Epidermal melanocyte (primary cell): ENCODE data around the gene JAK2.
"Not testable (repeated sequence)": the region's sequence is repeated elsewhere in the genome, so short reads cannot be mapped to it uniquely, and the experiment has no call there.

ENCODE experiments used
- DNase-seq: peaks from one replicate; pipeline ENCODE4 v3.0.0; 2011; ENCODE audit warnings: low spot score; ENCODE audit not compliant: insufficient read length

JAK2 gene

DNA sequence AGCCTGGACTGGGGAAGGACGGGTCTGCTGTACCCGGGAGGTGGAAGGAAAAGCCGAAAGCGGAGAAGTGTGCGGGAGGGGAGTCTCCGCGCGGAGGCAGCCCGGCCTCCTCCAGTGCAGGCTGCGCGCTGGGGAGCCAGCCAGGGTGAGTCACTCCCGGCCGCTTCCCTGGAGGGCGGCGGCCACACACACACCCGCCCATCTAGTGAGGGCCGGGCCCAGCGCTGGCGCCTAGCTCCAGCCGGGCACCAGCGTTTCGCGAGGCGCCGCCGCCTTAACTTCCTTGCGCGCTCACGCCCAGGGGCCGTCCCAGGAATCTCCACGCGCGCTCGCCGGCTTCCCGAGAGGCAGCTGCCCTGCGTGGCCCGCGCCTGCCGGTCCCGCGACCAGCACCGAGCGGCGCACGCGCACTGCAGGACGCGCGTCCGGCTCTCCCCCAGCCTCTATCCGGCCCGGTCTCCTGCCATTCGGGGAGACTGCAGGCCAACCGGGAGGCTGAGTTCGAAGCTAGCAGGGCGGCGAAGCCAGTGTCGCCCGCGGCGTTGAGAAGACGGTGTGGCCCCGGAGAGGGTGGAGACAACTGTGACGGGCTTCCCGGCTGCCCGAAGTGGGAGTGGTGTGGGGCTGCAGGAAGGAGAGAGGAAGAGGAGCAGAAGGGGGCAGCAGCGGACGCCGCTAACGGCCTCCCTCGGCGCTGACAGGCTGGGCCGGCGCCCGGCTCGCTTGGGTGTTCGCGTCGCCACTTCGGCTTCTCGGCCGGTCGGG lies at the start of gene JAK2:
JAK2 (plus strand) TSS at position 652 of the 765 bp plus-strand sequence. CDS start 36,716 bp downstream, outside the sequence.
- DNase-seq = peak; percentile 57

DNA sequence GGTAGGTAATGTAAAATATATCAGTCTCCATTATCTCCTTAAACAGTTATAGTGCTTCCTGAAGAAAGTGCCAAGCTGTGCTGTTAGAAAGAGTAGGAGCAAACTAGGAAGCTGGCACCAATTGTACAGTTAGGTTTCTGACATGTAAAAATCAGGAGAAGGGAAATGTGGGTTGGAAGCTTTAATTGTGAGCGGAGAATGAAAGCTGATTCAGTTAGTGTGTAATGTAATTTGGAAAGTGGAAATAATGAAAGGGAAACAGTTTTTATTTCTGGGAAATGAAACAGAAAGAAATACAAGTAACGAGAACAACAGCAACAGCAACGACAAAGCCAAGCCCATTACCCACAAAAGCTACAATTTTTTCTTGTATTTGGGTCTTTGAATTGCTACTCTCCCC lies 48.8 kb upstream of the JAK2 start:
- DNase-seq = no peak

DNA sequence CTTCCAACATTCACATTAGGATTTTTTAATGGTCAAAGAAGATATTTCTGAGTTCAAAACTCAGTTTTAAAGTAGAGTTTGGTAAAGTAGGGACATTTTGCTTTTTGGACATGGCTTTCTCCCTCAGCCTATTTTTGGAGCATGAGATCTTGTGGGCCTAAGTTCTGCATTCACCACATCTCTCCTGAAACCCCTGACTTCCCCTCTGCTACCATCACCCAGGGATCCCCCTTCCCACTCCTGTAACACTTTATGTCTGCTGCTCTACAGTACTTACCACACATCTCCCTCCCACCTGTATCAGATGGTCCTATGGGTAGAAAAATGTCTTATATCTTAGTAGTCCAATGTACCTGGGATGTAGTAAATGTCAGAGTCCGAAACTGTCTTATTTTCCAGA lies 48.2 kb upstream of the JAK2 start:
- DNase-seq = no peak

DNA sequence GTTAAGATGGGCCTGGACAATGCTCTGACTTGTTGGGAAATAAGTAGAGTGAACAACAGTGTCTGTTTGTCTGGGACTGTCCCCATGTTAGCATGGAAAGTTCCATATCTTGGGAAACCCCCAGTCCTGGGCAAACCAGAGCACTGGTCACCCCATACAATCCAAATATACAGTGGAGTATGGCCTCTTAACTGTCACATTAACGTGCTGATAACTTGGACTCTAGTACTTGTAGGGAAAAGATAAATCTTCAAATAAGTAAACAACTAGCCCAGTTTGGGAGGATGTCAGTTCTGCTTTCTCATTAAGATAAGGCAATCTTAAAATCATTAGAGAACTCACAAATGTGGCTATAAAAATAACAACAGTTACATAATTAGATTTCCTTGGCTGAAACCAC lies 47.6 kb upstream of the JAK2 start:
- DNase-seq = no peak

DNA sequence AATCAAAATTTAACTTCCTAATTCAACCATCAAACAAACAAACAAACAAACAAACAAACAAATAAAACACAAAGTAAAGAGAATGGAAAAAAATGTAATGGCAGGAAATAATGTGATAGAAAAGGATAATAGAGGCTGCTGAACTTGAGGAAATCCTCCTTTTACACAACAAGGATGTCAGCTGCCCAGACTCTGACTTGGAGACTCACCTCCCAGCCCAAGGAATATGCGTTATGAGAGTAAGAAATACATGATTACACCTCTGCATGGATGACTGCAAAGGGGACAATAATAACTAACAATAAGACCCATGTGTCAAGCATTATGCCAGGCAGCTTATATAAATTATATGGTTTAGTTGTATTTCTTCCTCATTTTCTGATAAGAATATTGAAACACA lies 46.6 kb upstream of the JAK2 start:
- DNase-seq = no peak

DNA sequence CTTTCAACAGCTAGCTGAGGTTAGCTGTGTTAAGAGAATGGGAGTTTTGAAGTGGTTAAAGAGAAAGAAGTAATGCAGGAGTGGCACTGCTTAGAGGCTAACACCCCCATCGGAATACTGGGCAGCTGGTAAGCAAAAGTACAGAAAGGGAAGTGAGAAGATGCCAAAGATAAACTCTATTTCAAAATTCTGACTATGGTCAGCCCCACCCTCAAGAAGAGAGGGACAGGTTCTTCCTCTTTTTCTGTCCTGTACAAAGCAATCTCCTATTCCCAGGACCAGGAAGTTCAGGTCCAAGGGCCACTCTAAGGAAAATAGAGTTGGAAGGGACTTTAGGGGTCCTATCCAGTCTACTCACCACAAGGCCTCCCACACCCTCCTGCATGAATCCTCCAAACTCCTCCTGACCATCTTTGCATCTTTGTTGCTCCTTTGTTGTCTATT lies 45.9 kb upstream of the JAK2 start:
- DNase-seq = no peak

DNA sequence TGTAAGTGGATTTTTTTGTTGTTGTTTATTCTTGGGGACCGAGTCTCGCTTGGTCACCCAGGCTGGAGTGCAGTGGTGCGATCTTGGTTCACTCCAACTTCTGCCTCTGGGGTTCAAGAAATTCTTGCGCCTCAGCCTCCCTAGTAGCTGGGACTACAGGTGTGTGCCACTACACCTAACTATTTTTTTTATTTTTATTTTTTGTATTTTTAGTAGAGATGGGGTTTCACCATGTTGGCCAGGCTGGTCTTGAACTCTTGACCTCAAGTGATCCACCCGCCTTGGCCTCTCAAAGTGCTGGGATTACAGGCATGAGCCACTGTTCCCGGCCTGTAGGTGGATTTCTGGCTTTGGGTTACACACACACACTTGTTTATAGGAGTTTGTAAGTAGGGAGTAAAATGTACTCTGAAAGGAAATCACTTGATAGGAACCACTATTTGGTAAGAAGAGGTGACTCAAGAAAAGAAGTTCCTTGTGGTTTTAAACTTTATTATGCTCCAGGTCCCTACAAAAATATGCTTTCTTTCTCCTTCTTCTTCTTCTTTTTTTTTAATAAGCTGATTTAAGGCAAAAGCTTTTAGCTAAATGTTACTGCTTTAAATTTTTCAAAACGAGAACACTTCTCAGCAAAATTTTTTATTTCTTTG lies 42.9 kb upstream of the JAK2 start:
- not testable (repeated sequence) for DNase-seq

DNA sequence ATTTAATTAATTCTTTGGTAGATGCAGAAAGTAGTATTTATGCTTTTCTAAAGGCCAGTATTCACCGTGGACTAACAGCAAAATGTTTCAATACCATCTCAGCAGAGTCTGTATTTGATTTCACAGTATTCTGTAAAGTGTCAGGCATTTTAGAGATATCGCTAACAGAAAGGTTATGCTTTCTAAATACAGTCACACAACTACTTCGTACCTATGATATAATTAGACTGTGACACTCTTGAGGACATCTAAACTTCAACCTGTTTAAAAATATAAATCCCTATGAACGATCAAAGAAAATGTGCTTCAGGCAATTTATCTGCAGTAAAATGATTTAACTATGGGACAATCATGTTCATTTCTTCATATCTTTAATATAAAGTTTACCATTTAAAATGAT lies 41.7 kb upstream of the JAK2 start:
- no peak for DNase-seq

DNA sequence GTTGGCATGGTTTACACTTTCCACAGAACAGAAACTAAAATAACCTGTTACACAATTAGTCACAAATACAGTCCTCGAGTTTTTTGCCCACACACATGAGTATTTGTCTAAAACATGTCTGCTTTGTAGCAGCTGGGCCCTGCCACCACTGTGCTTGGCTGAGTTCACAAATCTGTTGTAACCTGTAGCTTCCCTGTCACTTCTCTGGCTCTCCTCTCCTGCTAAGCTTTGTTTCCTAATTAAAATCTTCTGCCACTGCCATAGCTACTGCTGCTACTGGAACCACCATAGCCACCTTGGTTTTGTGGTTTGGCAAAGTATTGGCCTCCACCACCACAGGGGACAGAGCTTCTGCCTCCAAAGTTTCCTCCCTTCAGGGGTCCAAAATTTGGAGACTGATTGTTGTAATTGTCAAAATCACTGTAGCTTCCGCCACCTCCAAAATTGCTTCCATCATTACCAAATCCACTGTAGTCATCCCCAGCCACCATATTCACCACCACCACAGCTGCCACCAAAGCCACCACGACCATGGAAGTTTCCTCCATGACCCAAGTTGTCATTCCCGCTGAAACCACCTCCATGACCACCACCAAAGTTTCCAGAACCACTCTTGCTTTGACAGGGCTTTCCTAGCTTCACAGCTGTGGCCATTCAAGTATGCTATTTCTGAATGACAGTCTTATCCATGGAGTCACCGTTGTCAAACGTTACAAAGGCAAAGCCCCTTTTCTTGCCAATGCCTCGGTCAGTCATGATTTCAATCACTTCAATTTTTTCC lies 40.5 kb upstream of the JAK2 start:
- not testable (repeated sequence) for DNase-seq

DNA sequence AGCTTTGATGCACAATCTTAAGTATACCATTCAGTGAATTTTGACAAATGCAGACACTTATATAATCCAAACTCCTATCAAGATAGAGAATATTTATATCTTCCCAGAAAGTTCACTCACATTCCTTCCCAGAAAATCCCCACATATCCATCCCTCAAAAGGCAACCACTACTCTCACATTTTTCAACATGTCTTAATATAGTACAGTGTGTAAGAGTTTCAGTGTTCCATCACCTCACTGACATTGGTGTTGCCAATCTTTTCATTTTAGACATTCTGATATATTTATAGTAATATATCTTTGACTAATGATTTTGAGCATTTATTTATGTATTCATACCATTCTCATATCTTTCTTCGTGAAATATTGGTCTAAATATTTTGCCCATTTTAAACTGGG lies 38.1 kb upstream of the JAK2 start:
- no peak for DNase-seq

DNA sequence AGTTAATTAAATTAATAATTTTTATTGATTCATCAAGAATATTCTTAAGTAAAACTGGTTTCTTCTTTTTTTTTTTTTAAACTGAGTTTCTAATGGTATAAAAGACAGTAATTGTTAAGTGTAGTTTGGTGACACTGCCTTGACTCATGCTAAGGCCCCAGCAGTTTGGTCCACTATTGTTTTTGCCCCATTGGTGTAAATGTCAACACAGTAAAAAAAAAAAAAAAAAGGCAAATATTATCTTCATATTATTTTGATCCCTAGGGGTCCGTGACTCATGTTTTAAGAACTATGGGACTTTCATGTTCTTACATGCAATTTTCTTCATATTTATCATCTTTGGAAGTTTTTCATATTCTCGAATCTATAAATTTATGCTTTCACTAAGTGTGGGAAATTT lies 29.2 kb upstream of the JAK2 start:
- DNase-seq = no peak

DNA sequence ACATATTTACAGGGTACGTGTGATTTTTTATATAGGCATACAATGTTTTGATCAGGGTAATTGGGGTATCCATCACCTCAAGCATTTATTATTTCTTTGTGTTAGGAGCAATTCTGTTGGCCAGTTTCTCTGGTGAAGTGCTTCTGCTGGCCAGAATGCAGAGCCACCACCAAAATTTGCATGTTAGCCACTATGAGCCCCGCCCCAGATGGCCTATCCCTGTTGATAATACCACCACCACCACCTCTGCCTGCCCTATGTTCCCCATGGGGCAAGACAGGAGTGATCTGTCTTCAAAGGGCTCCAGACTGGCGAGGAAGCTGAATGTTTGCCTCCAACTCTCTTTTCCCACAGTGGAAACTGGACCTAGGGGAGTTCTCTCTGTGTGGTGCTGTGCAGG lies 26.0 kb upstream of the JAK2 start:
- no peak for DNase-seq

DNA sequence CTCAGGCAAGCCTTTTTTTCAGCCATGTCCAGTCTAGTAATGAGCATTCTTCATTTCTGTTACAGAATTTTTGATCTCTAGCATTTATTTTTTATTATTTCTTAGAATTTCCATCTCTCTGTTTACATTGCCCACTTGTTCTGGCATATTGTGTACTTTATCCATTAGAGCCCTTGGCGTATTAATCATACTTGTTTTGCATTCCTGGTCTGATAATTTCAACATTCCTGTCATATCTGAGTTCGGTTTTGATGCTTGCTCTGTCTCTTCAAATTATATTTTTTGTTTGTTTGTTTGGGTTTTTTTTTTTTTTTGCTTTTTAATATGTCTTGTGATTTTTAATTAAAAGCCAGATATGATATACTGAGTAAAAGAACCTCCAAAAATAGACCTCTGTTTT lies 23.0 kb upstream of the JAK2 start:
- no peak for DNase-seq

DNA sequence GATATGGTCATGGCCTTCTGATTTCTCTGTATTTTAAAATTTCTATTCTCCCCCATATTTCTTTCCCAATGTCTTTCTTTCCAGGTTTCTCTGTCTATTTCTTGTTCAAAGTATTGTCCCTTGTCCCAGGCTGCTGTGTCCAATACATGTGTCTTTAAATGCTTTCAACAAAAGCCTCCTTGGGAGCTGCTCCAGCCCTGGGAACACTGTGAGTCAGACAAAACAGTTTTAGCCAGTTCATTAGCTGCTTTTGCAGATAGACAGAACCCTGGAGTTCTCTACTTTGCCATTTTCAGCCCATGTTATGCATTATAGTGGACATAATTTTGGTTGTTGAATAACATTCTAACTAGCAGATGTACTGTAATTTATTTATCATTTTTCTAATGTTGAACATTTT lies 20.5 kb upstream of the JAK2 start:
- DNase-seq = no peak

DNA sequence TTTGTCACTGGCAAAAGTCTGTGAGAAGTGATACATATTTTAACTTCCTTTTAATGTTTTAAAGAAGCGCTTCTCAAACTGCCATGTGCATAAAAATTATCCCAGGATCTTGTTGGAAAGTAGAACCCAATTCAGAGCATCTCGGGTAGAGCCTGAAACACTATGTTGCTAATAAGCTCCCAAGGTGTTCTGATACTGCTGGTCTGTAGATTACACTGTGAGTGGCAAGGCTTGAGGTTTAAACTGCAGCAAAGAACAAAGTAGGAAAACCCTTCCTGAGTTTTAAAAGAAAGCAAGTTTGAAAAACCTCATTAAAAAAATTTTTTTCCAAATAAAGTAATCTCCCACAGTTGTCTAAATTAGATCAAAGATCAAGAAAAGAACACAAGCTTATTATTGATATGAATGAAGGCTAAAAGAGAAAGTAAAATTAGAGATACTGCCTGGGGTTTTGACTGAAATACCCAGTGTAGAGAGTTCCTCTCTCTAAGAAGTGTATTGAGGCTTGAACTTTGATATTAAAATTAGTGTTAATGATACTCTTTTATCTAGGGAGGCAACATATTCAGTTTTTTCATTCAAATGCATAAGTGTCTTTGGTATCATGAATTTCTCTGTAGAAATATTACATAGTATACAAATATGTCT lies 19.8 kb upstream of the JAK2 start:
- DNase-seq = no peak

DNA sequence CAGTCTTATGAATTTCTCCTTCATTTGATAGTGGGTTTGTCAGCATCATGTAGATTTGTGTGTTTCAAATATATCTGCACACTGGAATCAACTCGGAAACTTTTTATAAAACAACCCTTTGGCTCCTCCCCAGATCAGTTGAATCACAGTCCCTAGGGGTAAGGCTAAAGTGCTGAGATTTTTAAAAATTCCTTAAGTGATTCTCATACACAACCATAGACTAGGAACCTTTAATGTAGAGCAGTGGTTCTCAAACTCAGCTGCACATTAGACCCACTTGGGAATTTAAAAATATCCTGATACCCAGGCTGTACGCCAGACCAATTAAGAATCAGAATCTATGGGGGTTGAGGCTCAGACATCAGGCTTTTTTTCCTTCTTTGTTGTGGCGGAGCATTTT lies 17.5 kb upstream of the JAK2 start:
- no peak for DNase-seq

DNA sequence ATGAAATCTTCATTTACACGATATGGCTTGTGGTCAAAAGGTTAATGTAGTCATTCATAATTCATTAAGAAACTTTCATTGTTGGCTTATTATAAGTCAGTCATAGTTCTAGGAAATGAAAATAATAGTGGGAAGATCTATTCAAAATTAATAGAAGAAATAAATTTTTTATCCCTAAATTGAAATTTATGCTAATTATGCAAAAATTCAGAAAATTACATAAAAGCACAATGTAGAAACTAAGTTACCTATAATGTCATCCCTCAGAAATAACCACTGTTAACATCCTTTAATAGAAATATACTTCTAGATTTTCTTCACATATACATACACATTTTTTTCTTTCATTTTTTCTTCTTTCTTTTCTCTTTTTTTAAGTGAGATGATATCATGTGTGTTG lies 15.9 kb upstream of the JAK2 start:
- DNase-seq = no peak

DNA sequence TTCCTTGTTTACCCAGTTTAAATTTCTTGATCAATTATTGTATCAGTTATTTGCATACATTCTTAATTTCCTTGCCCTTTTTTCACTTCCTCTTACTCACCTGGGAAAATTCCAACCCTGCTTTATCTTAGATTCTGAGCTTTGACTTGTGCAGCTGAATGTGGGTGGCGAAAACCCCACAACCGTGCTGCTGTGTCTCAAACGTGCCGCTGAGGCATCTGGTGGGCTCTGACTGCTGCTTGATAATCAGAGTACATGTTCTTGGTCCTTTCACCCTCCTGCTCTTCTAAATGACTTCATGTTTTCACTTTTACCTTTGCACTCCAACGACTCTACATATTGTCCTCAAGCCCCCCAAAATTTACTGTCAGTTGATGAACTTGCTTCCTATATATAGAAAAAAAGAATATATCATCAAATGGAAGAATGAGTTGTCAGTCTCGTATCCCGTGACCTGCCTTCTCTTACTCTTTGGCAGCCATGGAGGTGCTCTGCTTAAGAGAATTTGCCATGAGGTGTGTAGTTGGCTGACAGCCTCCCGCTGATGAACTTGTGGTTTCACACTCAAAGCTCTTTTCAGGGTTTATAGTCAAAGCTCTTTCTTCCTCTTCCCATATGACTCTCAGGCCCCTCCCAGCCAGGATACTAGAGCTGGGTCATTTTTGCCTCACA lies 14.0 kb upstream of the JAK2 start:
- DNase-seq = no peak

DNA sequence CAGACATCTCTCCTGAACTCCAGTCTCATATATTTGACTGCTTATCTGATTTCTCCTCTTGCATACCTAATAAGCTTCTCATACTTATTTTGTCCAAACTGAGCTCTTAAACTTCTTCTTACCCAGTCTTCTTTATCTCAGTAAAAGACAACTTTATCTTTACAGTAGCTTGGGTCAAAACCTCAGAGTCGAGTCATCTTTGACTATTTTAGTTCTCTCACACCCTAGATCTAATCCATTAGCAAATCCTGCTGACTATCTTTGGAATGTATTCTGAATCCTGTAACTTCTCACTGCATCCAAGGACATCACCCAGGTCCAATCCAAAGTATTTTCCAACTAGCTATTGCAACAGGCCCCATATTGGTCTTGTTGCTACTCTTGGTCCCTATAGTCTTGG lies 11.8 kb upstream of the JAK2 start:
- no peak for DNase-seq

DNA sequence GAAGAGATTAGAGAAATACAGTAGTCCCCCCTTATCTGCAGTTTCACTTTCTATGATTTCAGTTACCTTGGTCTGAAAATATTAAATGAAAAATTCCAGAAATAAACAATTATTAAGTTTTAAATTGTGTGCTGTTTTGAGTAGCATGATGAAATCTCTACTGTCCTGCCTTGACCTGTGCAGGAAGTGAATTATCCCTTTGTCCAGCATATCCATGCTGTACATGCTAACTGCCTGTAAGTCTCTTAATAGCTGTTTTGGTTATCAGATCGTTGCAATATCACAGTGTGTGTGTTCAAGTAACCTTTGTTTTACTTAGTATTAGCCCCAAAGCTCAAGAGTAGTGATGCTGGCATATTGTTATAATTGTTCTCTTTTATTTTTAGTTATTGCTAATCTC lies 11.2 kb upstream of the JAK2 start:
- DNase-seq = no peak

DNA sequence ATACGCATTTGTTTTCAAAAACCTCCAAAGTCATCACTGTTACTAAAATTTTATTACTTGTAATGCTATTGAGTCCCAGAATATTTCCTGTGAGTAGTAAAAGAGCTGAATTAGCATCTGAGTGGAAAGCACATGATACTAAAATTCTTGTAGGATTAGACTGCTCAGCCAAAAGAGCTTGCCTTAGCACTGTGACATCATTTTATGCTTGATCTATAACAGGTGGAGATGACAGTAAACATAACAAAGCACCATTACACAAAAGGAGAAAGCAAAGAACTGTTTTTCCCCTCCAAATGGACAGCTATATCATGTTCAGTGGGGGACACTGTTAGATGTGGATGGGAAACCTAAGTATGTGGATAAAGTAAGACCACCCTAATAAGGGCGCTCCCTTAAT lies 5.8 kb upstream of the JAK2 start:
- DNase-seq = no peak
